CD4-positive, alpha-beta T cell treated with Interleukin-15 for 1 hour (primary cell): ENCODE results near the gene MATN1.

Experiments used
- DNase-seq: peaks from one replicate; pipeline ENCODE4 v3.0.0-alpha.2; 2020

The MATN1 gene

GRCh38 chr1:30744060-30744756, 20.8 kb upstream of the MATN1 start:
- no peak for DNase-seq

- DNase-seq = peak; percentile 86
These were observed 20.2 kb upstream of the MATN1 start for GRCh38 chr1:30743584-30744059.

GRCh38 chr1:30742963-30743559, 19.7 kb upstream of the MATN1 start:
- DNase-seq = no peak

- DNase-seq = no peak
These were observed 19.0 kb upstream of the MATN1 start for GRCh38 chr1:30742300-30742962.

- DNase-seq = no peak
These were observed 18.0 kb upstream of the MATN1 start for GRCh38 chr1:30741239-30741894.

- no peak for DNase-seq
These were observed 17.2 kb upstream of the MATN1 start for GRCh38 chr1:30740251-30741238.

- no peak for DNase-seq
These were observed 16.2 kb upstream of the MATN1 start for GRCh38 chr1:30739601-30740000.

- no peak for DNase-seq
These were observed 15.6 kb upstream of the MATN1 start for GRCh38 chr1:30738715-30739559.

GRCh38 chr1:30738040-30738714, 14.8 kb upstream of the MATN1 start:
- no peak for DNase-seq

- DNase-seq = no peak
These were observed 14.1 kb upstream of the MATN1 start for GRCh38 chr1:30737357-30738039.

GRCh38 chr1:30735668-30736498, 12.5 kb upstream of the MATN1 start:
- DNase-seq = no peak

GRCh38 chr1:30735124-30735523, 11.7 kb upstream of the MATN1 start:
- no peak for DNase-seq

- no peak for DNase-seq
These were observed 11.2 kb upstream of the MATN1 start for GRCh38 chr1:30734580-30734979.

GRCh38 chr1:30734106-30734505, 10.7 kb upstream of the MATN1 start:
- no peak for DNase-seq

- DNase-seq = no peak
These were observed 10.1 kb upstream of the MATN1 start for GRCh38 chr1:30733493-30733892.

GRCh38 chr1:30732277-30732996, 9.1 kb upstream of the MATN1 start:
- no peak for DNase-seq

GRCh38 chr1:30731806-30732276, 8.5 kb upstream of the MATN1 start:
- DNase-seq = no peak

- DNase-seq = no peak
These were observed 7.9 kb upstream of the MATN1 start for GRCh38 chr1:30731109-30731805.
